Right lobe of liver (tissue), 6 donors: ENCODE measurements around the gene ASB11. TPM values are rescaled to one million over a fixed set of nuclear protein-coding genes. Genes with fewer than 3 reads are reported as not detected.

Experiments used
- ATAC-seq, 4 donors: fragments of 200-7000 bp; cut with Tn5 transposase; one replicate each; pipeline ENCODE4 v1.9.1; 2020; ENCODE audit warnings: mild to moderate bottlenecking in 4 of 4, moderate library complexity in 4 of 4
- DNase-seq, 3 donors: peaks; one replicate each; pipeline ENCODE4 v3.0.0-alpha.2; 2020
- H3K27ac ChIP-seq, 3 donors: fragments of 200-600 bp; one replicate each; pipeline ENCODE4 v1.8.0; 2022
- H3K27me3 ChIP-seq, 2 donors: fragments of 200-600 bp; one replicate each; pipeline ENCODE4 v1.8.0; 2022
- H3K36me3 ChIP-seq, 4 donors: fragments of 200-600 bp; sonication (generic) in 1 of 4; one replicate each; pipeline versions ENCODE4 v1.5.1 to v1.8.0; 2017 to 2022; ENCODE audit warnings: control low read depth in 1 of 4
- H3K4me1 ChIP-seq, 4 donors: fragments of 200-600 bp; sonication (generic) in 1 of 4; one replicate each; pipeline versions ENCODE4 v1.5.1 to v1.8.0; 2017 to 2022; ENCODE audit warnings: control low read depth in 1 of 4
- H3K4me3 ChIP-seq, 3 donors: fragments of 200-600 bp; one replicate each; pipeline ENCODE4 v1.8.0; 2022
- H3K9me3 ChIP-seq, 4 donors: fragments of 200-600 bp; sonication (generic) in 1 of 4; one replicate each; pipeline versions ENCODE4 v1.5.1 to v1.8.0; 2017 to 2022; ENCODE audit warnings: control low read depth in 1 of 4
- POLR2A ChIP-seq: fragments of 450-650 bp; IDR thresholded peaks from one replicate; pipeline ENCODE4 v1.6.1; 2017; ENCODE audit warnings: antibody characterized with exemption, mild to moderate bottlenecking
- WGBS: methylation state at CpG from one replicate; pipeline ENCODE4 v1.1.6; 2018; ENCODE audit warnings: low coverage, low lambda C conversion rate; ENCODE audit not compliant: insufficient coverage; ENCODE audit errors: missing lambda C conversion rate; 5-methylcytosine and 5-hydroxymethylcytosine counted together
- intact Hi-C, 2 donors: fragments of 100-400 bp; cut with DNase I; formaldehyde crosslinking; loops; one replicate each; pipeline versions ENCODE4 v1.11.2 to v1.14.1; 2022
- total RNA-seq, 6 experiments: library from RNA; depleted of rRNA in 2 of 6; stranded (reverse); fragments of >200 nt in 2 of 6; fragmentation: NEBNext Ultra II Directional in 3 of 6; extraction: Animal tissue kit (Norgen Biotek cat#: 25700) in 3 of 6; gene quantifications; one replicate each; pipeline versions ENCODE4 v1.1.0 to v1.2.4, GENCODE V29; 2016 to 2023
- TF ChIP-seq, protein P1 (sequence below), 4 donors: fragments of 200-600 bp in 3 of 4; fragments of 450-650 bp in 1 of 4; IDR thresholded peaks; one replicate each; pipeline versions ENCODE4 v1.5.1 to v1.8.0; 2016 to 2022; ENCODE audit warnings: antibody characterized with exemption in 4 of 4, mild to moderate bottlenecking in 2 of 4
- donor health status: DM: no; HTN: yes; CAD: no.
- donor health status: DM: no; HTN: no; CAD: no.
- donor health status: DM: no; HTN: no; CAD: no.
- donor health status: DM: no; HTN: yes; CAD: no.
- donor health status: DM: no; HTN: yes; CAD: no.

The ASB11 gene
- total RNA-seq, 6 experiments from 2014 or later: not detected

DNA sequence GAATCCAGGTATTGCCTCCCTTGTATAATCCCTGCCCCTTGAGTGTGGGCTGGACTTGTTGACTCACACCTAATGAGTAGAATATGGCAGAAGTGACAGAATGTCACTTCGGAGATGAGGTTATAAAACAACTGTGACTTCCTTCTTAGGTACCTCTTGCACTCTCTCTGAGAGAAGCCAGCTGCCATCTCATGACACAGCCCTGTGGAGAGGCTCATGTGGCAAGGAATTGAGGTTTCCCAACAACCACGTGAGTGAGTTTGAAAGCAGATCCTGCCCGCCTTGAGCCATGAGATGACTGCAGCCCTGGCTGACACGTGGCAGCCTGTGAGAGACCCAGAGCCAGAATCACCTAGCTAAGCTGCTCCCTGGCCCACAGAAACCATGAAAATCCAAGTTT is 13.5 kb downstream of the ASB11 start:
- no peak overlapping the region for H3K4me3 ChIP-seq
- intact Hi-C loops: no loop called here
- DNase-seq: peak in 2 of 3 donors; percentile 35 to 44
- 34% methylated on average over 3 of the region's 4 CpGs for WGBS
- no peaks in the 10 kb centered on the region for H3K36me3 ChIP-seq
- peak; percentile 37 to 52 (median 49) for ATAC-seq
- H3K27me3 ChIP-seq: no peaks in the 10 kb centered on the region
- TF ChIP-seq, protein P1, sequence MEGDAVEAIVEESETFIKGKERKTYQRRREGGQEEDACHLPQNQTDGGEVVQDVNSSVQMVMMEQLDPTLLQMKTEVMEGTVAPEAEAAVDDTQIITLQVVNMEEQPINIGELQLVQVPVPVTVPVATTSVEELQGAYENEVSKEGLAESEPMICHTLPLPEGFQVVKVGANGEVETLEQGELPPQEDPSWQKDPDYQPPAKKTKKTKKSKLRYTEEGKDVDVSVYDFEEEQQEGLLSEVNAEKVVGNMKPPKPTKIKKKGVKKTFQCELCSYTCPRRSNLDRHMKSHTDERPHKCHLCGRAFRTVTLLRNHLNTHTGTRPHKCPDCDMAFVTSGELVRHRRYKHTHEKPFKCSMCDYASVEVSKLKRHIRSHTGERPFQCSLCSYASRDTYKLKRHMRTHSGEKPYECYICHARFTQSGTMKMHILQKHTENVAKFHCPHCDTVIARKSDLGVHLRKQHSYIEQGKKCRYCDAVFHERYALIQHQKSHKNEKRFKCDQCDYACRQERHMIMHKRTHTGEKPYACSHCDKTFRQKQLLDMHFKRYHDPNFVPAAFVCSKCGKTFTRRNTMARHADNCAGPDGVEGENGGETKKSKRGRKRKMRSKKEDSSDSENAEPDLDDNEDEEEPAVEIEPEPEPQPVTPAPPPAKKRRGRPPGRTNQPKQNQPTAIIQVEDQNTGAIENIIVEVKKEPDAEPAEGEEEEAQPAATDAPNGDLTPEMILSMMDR (IDR thresholded peaks at IDR 0.05): no peak
- TF ChIP-seq POLR2A: no peak
- no peaks in the 10 kb centered on the region for H3K9me3 ChIP-seq
- no peak overlapping the region for H3K27ac ChIP-seq
- peaks cover 0 to 20% (median 3%) of the 10 kb centered on the region in 4 donors for H3K4me1 ChIP-seq

DNA sequence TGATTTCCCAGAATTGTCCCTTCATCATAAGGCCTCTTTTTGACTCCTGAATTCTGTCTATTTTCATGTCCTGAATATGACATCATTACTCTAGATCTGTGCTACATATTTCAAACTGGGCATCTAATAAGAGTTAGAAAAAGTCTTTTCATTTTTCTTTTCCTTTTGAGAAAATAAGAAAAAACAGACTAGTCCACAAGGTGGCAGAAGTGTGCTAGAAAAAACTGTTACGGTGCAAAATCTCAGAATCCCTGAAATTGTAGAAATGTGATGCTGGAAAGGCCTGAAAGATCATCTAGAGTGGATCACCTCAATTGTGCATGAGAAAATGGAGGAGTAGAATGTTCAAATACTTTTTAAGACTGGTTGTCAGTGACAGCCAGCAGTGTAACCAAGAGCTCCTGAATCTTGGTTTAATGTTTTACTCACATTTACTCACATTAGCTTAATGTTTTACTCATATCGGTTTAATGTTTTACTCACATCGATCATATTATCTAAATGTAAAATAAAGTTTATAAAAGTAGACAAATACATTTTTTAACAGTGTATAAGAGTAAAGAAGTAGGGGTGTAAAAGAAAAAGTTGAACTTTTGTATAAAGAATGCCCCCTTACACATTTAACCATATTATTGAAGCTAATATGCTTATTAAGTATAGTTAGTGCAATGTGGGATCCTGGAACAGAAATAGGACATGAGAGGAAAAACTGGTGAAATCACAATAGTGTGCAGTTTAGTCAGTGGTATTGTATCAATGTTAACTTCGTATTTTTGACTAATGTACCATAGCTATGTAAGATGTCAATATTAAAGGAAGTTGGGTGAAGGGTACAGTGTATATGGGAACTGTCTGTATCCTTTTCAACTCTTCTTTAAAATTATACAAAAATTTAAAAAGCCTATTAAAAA is 15.2 kb downstream of the ASB11 start:
- DNase-seq (no peak), ATAC-seq (peak; percentile 75 to 90 (median 77))
- no peak overlapping the region for H3K4me3 ChIP-seq
- intact Hi-C loops: no loop called here
- TF ChIP-seq, protein P1 (IDR thresholded peaks at IDR 0.05): peak; percentile 45 to 54 (median 48)
- peak; percentile 47 for TF ChIP-seq POLR2A
- no peaks in the 10 kb centered on the region for H3K27me3 ChIP-seq
- H3K27ac ChIP-seq: peak overlapping the region; percentile 22 to 59 (median 52)
- H3K9me3 ChIP-seq: no peaks in the 10 kb centered on the region
- 24% methylated on average over 4 of the region's 4 CpGs for WGBS
- no peaks in the 10 kb centered on the region for H3K36me3 ChIP-seq
- H3K4me1 ChIP-seq: peaks cover 0 to 20% (median 3%) of the 10 kb centered on the region in 4 donors

DNA sequence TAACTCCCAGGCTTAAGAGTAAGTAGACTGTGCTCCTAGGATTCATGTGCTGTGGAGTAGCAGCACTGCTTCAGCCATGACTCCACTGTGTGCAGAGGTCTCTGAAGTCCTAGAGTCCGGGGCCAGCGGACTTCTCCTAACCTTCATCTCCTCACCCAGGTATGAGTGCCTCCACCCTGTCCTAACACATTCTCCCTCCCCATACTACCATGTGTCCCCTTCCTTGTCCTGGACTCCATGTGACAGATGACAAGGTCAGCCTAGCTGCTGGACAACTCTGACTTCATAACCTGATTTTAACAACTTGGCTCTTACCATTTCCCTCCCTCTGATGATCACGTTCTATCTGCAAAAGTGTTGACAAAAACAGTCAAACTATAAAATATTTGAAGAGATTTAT is 16.7 kb downstream of the ASB11 start:
- intact Hi-C loops: no loop called here
- WGBS: 69% methylated on average over 3 of the region's 3 CpGs
- no peaks in the 10 kb centered on the region for H3K9me3 ChIP-seq
- peaks cover 0 to 20% (median 3%) of the 10 kb centered on the region in 4 donors for H3K4me1 ChIP-seq
- no peak for TF ChIP-seq POLR2A
- TF ChIP-seq, protein P1 (IDR thresholded peaks at IDR 0.05): no peak
- ATAC-seq (peak in 1 of 4 donors; percentile 10), DNase-seq (no peak)
- no peaks in the 10 kb centered on the region for H3K27me3 ChIP-seq
- H3K36me3 ChIP-seq: no peaks in the 10 kb centered on the region
- no peak overlapping the region for H3K4me3 ChIP-seq
- H3K27ac ChIP-seq: peak overlapping the region in 2 of 3 donors; percentile 52 to 59

DNA sequence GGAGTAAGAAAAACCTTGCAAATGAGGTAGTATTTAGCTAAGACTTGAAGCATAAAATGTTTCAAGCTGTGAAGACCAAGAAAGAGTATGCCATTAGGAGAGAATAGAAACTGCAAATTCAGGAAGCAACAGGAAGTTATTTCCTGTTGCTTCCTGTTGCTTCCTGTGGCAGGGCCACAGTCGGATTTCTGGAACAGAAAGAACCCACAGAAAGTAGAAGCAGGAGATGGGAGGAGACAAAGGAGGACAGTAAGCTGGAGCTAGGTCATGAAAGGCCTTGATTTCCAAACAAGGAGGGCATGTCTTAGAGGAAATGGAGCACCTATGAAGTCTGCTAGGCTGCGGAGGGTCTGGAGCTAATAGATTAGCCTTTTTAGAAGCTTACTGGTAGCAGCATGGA is 17.2 kb downstream of the ASB11 start:
- Histone ChIP-seq H3K9me3 (no peaks in the 10 kb centered on the region), H3K36me3 (no peaks in the 10 kb centered on the region), H3K27ac (no peak overlapping the region), H3K4me3 (no peak overlapping the region), H3K27me3 (no peaks in the 10 kb centered on the region), H3K4me1 (peaks cover 0 to 20% (median 3%) of the 10 kb centered on the region in 4 donors)
- ATAC-seq (peak; percentile 10 to 43 (median 27)), DNase-seq (no peak)
- TF ChIP-seq POLR2A: no peak
- TF ChIP-seq, protein P1 (IDR thresholded peaks at IDR 0.05): no peak
- intact Hi-C loops: no loop called here
- WGBS: 22% methylated on average over 2 of the region's 2 CpGs
